Epidermal melanocyte (primary cell): ENCODE measurements around the gene TMEM131L.
"Not testable (repeated sequence)": the region's sequence is repeated elsewhere in the genome, so short reads cannot be mapped to it uniquely, and the experiment has no call there.

ENCODE experiments used
- DNase-seq: peaks from one replicate; pipeline ENCODE4 v3.0.0; 2011; ENCODE audit warnings: low spot score; ENCODE audit not compliant: insufficient read length

Gene TMEM131L

DNA sequence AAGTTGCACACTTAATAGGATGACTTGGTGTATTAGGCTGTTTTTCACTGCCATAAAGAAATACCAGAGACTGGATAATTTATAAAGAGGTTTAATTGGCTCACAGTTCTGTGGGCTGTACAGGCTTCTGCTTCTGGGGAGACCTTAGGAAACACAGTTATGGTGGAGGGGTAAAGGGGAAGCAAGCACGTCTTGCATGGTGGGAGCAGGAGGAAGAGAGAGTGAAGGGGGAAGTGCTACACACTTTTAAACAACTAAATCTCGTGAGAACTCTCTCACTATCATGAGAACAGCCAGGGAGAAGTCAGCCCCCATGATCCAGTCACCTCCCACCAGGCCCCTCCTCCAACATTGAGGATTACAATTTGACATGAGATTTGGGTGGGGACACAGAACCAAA lies 142.9 kb downstream of the TMEM131L start:
- not testable (repeated sequence) for DNase-seq

DNA sequence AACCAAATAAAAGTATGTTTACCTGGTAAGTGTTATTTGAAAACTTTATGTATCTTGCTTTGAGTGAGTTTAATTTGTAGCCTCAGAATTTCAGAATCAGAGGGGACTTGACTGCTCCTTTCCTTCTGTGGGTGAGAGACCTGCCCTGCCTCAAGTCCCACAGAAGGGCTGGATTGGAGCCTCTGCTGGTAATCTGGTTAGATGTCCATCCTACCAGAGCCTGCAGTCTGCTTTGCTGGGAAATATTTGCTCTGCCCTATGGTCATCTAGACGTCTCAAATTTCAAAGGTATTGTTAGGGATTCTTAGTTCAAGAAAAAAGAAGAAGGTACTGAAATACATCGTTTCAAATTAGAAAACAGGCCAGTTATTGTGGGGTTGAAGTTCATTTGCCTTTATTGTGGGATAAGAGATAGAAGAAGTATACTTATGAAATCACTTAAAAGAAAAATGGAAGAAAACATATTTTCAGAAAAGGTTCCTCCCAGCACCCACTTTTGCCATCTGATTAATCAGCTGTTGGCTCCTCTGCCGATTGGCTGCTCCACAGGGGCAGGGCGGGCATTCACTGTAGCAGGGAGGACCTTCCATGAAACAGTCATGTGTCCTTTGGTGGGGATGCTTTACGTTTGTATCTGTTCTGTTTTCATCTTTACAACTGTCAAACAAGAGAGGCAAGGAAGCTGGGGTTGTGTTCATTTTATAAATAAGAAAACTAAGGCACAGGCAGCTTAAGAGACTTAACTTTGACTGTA lies 144.6 kb downstream of the TMEM131L start:
- no peak for DNase-seq

DNA sequence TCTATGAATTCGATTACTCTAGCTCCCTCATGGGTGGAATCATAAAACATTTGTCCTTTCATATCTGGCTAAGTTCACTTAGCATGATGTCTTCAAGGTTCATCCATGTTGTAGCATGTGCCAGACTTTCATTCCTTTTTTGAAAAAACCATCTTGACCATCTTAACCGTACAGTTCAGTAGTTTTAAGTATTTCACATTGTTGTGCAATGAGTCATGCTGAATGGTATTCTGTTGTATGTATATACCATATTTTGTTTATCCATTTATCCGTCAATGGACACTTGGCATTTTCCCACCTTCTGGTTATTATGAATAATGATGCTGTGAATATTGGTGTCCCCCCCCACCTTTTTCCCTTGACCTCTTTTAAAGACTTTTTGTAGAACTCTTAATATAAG lies 145.5 kb downstream of the TMEM131L start:
- no peak for DNase-seq

DNA sequence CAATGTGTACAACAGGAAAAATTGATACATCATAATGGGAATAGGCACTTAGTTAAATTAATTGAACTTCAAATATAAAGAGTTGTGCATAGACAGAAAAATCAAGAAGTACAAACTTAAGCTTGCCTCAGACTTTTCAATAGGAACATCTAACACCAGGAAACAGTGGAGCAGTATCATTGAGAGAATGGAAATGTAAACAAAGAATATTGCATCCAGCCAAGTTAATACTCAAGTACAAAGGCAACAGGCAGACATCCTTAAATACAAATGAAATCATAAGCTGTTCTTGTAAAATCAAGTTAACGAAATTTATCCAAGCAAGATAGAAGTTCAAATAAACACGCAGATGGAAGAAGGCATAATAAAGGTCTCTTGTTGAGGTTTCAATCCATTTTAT lies 146.7 kb downstream of the TMEM131L start:
- DNase-seq, result no peak

DNA sequence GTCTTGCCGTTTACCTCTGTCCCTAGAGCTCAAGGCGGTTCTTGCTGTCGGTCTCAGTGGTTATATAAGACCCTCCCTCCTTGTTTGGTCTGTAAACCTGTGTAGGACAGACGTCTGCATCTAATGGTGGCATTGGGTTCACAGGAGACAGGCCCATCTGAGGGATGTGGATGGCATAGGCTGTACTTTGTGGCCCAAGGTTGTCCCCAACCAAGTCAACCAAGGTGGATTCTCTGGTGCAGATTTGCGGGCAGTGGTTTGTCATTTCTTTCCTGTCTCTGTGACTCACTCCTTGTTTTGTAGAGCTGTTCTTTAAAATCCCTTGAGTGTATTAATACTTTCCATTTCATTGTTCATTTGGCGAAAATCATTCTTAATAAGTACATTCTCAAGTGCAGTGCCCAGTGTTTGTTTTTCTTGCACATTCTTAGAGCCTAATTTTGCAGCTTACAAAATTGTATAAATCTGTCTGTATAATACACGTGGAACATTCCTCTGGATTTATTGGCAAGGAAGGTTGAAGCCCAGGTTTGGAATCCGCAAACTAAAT lies 149.9 kb downstream of the TMEM131L start:
- DNase-seq, result no peak

DNA sequence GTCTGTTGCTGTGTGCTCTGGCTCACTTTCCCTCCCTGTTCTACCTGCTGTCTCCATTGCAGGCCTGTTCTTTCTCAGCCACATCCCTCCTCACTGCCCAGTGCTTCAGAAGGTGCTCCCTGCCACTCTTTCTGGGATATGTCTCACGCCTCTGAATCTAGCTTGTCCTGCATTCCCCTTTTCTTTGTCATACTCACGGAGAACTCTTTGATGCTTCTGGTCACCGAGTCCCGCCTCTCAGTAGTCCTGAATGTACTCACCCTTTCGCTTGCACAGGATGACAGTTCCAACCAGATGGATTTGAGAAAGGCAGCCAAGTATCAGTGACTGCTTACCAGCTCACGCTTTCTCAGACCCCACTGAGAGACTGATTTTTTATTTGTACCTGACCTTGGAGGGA lies 152.7 kb downstream of the TMEM131L start:
- no peak for DNase-seq

DNA sequence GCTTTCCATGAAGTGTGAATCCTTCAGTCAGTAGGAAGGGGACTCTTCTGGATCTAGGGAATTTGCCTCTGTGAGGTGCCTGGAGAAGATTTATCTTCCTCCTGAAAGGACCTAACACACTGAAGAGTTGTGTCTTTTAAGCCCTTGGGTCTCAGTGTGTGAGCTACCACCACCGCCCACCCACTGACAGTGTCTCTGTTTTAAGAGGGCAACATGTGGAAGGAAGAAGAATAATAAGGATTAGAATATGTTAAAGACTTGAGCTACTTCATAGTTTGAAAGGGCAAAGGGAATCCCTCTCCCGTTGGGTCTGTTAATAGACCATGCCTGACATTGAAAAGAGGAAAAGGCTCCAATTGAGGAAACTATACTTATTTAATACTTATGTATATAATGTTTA lies 153.7 kb downstream of the TMEM131L start:
- no peak for DNase-seq

DNA sequence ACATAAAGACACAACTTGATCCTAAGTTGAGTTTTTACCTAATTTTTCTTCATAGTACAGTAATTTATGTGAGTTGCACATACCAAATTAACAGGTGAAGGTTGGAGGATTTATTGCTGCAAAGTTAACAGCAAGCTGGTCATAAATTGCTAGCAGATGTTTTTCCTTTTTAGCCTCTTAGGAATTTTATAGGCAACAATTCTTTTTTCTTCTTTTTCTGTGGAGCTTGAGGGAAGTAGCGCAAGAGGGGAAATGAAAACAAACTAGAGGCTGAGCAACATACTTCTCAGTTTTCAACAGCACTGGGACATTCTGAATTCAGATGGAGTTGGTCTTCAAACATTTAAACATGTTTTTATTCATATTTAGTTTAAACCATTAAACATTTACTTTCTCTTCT lies 154.2 kb downstream of the TMEM131L start:
- no peak for DNase-seq

DNA sequence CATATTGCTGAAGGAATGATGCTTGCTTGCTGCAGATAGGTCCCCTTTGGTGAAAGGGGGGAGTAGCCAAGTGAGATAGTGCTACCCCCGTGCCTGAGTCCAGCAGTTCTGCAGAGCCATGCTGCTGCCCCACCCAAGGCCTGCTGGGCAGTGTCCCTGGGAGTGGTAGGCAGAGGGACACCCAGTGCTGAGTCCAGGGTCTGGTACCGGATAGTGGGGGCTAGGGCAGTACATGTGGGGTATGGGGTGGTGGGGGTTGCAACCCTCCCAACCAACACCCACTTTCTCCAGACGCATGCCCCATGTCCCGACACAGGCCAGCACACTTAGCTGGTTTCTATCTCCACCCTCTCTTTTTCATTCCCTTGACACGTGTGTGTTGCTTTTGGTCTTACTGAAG lies 155.9 kb downstream of the TMEM131L start:
- no peak for DNase-seq

DNA sequence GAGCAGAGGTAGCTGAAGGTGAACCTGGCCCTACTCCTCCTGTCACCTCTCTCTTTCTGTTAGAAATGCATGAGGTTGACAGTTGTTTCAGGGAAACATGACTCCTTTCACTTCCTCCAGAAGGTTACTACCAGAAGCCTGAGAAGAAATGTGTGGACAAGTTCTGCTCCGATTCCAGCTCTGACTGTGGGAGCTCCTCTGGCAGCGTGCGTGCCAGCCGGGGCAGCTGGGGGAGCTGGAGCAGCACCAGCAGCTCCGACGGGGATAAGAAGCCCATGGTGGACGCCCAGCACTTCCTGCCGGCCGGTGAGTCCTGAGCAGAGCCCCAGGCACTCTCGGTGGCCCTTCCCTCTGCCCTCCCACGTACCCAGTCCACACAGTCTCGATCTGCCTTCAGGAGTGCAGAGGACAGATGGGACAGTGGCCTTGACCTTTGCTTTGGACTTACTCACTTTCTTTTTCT lies 156.6 kb downstream of the TMEM131L start:
- no peak for DNase-seq

DNA sequence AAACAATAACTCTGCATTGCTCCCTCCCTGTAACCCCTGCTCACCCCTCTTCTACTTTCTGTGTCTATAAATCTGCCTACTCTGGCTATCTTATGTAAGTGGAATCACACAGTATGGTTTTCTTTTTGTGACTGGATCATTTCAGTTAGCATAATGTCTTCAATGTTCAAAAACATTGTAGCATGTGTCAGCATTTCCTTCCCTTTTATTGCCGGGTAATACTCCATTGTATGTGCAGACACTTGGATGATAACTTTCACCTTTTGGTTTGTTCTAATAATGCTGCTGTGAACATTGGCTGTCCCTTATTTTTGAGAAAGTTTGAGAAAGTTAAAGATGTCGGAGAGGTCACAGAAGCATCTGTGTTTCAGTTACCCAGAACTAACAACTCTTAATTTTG lies 157.3 kb downstream of the TMEM131L start:
- DNase-seq, result no peak

DNA sequence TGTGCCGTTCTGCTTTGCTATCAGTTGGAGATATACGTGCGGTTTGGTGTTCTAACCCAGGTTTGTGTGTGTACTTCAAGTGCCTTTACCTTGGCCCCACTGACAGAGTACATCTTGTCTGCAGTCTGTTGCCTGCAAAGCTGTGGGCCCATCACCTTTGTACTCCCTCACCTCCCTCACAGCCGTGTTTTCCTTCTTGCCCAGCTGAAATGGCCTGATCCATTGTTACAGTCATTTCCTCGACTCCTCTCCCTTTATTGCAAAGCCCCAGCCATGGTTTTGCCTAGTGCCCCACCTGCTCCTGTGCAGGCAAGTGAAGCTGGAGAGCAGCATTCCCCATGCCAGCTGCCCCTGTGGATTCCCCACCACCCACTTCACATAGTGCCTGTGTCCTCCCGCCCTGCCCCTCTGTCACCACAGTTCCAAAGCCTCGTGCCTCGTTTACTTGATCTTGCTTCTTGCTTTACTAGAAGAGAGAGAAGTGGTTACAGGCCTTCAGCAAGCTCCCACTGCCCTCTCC lies 162.7 kb downstream of the TMEM131L start:
- no peak for DNase-seq

DNA sequence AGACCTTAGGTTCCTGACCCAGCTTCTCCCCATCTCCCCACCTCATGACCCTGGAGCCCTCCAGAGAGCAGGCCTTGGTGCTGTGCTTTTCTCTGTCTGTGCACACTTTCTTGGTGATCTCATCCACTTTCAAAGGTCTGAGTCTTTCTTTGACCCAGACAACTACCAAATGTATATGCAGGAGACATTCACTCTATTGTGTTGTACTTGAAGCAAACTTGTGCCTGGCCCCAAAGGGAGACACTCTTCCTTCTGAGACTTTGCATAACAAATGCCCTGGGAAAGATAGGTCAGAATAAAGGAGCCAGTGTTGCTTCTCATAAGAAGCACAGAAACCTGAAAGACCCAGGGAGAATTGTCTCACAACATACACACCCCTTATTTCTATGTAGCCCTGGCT lies 163.6 kb downstream of the TMEM131L start:
- DNase-seq, result no peak

DNA sequence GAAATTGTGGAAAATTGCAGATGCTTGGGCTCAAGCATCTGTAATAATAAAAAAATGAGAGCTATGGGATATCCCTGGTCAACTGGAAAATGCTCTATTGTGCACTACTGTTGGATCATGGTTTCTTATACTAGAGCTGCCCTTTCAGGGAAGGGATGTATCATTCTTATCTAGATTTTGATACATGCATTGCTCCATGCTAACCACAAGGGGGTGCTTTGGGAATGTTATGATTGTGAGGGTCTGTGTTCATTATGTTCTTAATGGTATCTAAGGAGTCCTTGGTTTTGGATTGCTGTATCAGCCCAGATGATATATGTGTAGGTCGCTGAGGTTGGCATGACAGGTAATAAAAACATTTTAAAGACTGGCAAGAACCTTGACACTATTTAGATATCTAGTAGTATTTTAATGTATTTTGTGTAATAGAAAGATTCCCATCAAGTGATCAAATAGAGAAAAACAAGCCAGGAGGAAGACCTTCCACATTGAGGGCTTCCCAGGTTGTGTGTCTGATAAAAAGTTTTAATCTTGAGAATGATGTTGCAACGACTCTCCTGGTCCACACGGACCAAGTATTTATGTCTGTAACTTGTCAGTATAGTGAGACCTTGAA lies 168.7 kb downstream of the TMEM131L start:
- no peak for DNase-seq

DNA sequence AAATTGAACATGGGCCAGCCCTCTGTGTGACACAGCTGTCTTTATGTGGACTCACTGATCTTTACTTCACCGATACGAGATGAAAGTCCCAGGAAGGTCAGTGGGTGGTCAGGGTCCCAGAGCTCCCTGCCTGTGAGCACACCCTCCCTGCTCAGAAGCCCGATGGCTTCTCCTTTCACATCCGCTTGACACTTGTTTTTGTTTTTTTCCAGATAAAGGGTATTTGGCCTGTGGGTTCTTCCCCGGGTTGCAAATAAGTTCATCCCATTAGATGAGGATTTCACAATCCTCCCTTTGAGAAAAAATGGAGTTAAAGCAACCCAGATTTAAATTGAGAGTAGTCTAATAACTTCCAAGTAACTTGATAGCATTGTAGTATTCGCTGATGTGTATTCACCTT lies 169.7 kb downstream of the TMEM131L start:
- DNase-seq, result no peak

DNA sequence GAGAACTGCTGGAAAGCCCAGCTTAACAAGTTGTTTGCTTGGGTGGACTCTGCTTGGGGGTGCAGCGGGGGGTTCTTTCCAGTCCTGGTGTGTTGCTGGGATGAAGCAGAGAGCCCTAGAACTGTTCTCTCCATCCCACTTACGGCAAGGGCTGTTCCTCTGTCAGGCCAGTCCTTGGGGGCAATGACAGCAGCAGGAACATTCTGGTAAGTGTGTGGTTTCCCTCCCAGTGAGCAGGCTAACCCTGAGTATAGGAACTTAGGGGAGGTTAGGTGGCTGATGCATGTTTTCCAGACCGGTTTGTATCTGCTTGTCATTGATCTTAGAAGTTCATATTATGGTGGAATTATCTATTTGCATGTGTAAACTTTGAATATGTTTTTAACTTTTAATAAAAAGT lies 171.0 kb downstream of the TMEM131L start:
- DNase-seq, result no peak

DNA sequence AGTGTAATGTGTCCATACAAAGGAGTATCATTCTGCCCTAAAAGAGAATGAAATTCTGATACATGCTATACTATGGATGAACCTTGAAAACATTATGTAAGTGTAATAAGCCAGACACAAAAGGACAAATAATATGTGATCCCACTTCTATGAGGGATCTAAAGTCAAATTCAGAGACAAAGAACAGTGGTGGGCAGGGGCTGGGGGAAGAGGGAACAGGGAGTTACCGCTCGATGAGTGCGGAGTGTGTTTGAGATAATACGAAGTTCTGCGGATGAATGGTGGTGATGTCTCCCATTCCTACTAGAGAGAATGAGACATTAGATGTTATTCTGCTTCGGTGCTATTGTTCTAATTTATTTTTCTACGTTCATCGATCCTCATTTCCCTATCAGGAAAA lies 171.9 kb downstream of the TMEM131L start:
- DNase-seq, result no peak

DNA sequence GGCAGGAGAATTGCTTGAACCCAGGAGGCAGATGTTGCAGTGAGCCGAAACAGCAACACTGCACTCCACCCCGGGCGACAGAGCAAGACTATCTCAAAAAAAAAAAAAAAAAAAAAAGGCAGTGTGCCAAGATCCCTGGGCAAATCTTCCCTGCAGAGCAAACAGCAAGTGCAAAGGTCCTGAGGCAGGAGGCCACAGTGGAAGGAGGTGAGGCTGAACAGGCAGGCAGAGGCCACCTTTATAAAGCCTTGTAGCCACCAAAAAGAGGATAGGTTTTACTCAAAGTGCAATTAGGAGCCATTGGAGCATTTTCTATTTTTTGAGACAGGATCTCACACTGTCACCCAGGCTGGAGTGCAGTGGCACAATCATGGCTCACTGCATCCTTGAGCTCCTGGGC lies 172.8 kb downstream of the TMEM131L start:
- no peak for DNase-seq

DNA sequence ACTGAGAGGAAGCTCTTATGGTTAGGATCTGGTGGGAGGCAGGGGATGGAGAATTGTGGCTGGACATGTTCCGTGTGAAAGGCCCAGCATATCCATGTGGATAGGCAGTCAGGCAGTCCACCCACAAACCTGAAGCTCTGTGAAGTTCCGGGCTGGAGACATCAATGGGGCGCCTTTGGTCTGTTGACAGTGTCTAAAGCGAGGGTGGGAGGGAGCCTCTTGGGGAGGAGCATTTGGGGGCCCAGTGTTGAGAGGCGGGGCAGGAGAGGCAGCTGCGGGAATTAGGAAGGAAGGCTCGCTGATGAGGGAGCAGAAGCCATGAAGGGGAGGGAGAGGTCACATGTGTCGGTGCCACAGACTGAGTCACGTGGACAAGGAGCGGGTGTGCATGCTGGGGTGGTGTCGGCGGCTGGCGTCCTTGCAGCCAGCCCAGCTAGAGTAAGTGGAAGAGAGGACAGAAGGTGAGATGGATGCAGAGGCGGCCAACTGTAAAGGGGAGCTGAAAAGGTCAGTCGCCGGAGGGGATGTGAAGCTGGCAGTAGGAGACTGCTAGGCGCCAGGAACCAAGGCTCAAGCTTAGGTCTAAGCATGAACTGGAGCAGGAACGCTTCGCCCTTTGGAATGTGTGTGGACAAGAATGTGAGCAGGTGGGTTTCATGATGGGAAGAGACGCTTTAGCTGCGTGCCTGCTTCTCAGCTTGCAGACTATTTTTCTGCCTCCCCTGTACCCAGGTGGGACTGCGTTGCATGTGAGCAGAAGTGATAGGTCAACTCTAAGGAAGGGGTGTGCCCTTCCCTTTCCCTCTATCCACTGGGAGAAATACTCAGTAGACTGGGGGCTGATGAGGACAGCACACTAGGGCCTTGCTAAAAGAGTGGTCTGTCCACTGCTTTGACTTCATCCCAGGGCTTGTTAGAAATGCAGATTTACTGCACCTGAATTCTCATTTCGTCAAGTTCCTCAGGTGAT lies 174.0 kb downstream of the TMEM131L start:
- no peak for DNase-seq

DNA sequence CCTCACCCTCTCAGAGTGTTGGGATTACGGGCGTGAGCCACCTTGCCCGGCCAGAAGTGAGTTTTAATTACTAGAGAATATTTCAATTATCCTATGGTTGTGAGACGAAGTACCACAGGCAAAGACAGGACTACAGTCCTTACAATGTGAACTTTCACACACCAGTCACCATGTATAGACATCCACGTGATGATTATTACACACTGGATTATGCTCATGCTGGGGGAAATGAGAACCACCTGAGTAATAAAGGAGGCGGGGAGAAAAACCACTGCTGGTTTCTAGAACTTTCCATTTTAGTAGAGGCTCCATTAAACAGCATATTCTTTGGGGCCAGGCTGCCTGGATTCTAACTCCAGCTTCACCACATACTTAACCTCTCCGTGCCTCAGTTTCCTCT lies 175.4 kb downstream of the TMEM131L start:
- DNase-seq, result no peak
